ENCODE data around the gene BCL7B. TPM values are rescaled to one million over a fixed set of nuclear protein-coding genes. Genes with fewer than 3 reads are reported as not detected.

BCL7B gene
- total and polyA plus RNA-seq, 2 of the 13 experiments (the other 11 are each of a cell fraction or from before 2014, with no cell fraction given), result 24.3 to 38.2 TPM

- TF ChIP-seq MYPOP (CRISPR knock-in tag; IDR thresholded peaks at IDR 0.05), result peak; percentile 90
- no peak for TF ChIP-seq ZNF264 (CRISPR knock-in tag; IDR thresholded peaks at IDR 0.05)
- TF ChIP-seq SMARCC2 (IDR thresholded peaks at IDR 0.05), result no peak
- no peak for TF ChIP-seq ZNF678 (CRISPR knock-in tag; IDR thresholded peaks at IDR 0.05)
- no peak for TF ChIP-seq ZNF256 (CRISPR knock-in tag; conservative IDR thresholded peaks at IDR 0.05)
- TF ChIP-seq TCF7L2 (IDR thresholded peaks at IDR 0.05; ENCODE audit: low read depth, low read length), result no peak
- peak; percentile 53; the same call in 1 of the 2 replicates for TF ChIP-seq HOXA3 (CRISPR knock-in tag; IDR thresholded peaks at IDR 0.05)
- no peak for TF ChIP-seq BCL6 (CRISPR knock-in tag; IDR thresholded peaks at IDR 0.05)
- TF ChIP-seq TOPORS (CRISPR knock-in tag; IDR thresholded peaks at IDR 0.05), result no peak
- no peak for TF ChIP-seq ZNF792 (CRISPR knock-in tag; IDR thresholded peaks at IDR 0.05)
- TF ChIP-seq IRX3 (CRISPR knock-in tag; IDR thresholded peaks at IDR 0.05; ENCODE audit: borderline replicate concordance, low read depth), result no peak
- no peak for TF ChIP-seq ZNF83 (CRISPR knock-in tag; IDR thresholded peaks at IDR 0.05; ENCODE audit: borderline replicate concordance)
- TF ChIP-seq FOXP1 (IDR thresholded peaks at IDR 0.05), result no peak
- TF ChIP-seq FOXP1 (CRISPR knock-in tag; IDR thresholded peaks at IDR 0.05), result no peak
- TF ChIP-seq ZNF839 (CRISPR knock-in tag; IDR thresholded peaks at IDR 0.05; ENCODE audit: borderline replicate concordance), result 0 out of 2 replicates have a peak, but pooled peaks have one; percentile 71
- no peak for TF ChIP-seq ZNF879 (CRISPR knock-in tag; IDR thresholded peaks at IDR 0.05)
- no peak for TF ChIP-seq REPIN1 (CRISPR knock-in tag; IDR thresholded peaks at IDR 0.05; ENCODE audit: borderline replicate concordance, low read depth)
- TF ChIP-seq, protein P1, sequence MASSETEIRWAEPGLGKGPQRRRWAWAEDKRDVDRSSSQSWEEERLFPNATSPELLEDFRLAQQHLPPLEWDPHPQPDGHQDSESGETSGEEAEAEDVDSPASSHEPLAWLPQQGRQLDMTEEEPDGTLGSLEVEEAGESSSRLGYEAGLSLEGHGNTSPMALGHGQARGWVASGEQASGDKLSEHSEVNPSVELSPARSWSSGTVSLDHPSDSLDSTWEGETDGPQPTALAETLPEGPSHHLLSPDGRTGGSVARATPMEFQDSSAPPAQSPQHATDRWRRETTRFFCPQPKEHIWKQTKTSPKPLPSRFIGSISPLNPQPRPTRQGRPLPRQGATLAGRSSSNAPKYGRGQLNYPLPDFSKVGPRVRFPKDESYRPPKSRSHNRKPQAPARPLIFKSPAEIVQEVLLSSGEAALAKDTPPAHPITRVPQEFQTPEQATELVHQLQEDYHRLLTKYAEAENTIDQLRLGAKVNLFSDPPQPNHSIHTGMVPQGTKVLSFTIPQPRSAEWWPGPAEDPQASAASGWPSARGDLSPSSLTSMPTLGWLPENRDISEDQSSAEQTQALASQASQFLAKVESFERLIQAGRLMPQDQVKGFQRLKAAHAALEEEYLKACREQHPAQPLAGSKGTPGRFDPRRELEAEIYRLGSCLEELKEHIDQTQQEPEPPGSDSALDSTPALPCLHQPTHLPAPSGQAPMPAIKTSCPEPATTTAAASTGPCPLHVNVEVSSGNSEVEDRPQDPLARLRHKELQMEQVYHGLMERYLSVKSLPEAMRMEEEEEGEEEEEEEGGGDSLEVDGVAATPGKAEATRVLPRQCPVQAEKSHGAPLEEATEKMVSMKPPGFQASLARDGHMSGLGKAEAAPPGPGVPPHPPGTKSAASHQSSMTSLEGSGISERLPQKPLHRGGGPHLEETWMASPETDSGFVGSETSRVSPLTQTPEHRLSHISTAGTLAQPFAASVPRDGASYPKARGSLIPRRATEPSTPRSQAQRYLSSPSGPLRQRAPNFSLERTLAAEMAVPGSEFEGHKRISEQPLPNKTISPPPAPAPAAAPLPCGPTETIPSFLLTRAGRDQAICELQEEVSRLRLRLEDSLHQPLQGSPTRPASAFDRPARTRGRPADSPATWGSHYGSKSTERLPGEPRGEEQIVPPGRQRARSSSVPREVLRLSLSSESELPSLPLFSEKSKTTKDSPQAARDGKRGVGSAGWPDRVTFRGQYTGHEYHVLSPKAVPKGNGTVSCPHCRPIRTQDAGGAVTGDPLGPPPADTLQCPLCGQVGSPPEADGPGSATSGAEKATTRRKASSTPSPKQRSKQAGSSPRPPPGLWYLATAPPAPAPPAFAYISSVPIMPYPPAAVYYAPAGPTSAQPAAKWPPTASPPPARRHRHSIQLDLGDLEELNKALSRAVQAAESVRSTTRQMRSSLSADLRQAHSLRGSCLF (CRISPR knock-in tag; IDR thresholded peaks at IDR 0.05; ENCODE audit: borderline replicate concordance), result no peak
- no peak for TF ChIP-seq ZNF607 (CRISPR knock-in tag; IDR thresholded peaks at IDR 0.05; ENCODE audit: borderline replicate concordance)
- TF ChIP-seq, protein P2, sequence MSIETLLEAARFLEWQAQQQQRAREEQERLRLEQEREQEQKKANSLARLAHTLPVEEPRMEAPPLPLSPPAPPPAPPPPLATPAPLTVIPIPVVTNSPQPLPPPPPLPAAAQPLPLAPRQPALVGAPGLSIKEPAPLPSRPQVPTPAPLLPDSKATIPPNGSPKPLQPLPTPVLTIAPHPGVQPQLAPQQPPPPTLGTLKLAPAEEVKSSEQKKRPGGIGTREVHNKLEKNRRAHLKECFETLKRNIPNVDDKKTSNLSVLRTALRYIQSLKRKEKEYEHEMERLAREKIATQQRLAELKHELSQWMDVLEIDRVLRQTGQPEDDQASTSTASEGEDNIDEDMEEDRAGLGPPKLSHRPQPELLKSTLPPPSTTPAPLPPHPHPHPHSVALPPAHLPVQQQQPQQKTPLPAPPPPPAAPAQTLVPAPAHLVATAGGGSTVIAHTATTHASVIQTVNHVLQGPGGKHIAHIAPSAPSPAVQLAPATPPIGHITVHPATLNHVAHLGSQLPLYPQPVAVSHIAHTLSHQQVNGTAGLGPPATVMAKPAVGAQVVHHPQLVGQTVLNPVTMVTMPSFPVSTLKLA (IDR thresholded peaks at IDR 0.05), result no peak
- TF ChIP-seq ZFY (CRISPR knock-in tag; IDR thresholded peaks at IDR 0.05), result peak; percentile 87
These were observed 21.0 kb upstream of the BCL7B start, which contains the start of gene TBL2 (continued) for GRCh38 chr7:73578342-73579128.
